PC-9 (cell line): Measurements from ENCODE around the gene AQR. TPM values are rescaled to one million over a fixed set of nuclear protein-coding genes. Genes with fewer than 3 reads are reported as not detected.

Experiments
- BruUV-seq: library from RNA; stranded (reverse); fragments of 400-500 nt; replicated peaks from 2 replicates; lab custom pipeline; 2021; lab: Mats Ljungman, UMichigan
- CTCF ChIA-PET: fragments of 300-600 bp; sonication (Branson Sonifier 250); formaldehyde crosslinking; loops from one replicate; lab custom pipeline; 2022; ENCODE audit warnings: antibody characterized with exemption; lab: Charles Lee
- POLR2A ChIA-PET: fragments of 300-600 bp; sonication (Branson Sonifier 250); formaldehyde crosslinking; loops from one replicate; lab custom pipeline; 2022; ENCODE audit warnings: antibody characterized with exemption; ENCODE audit not compliant: unreplicated experiment; lab: Charles Lee
- DNase-seq, 2 experiments: peaks; one replicate each; pipeline versions ENCODE4 v3.0.0 to v3.0.0-alpha.2; 2015 to 2022; ENCODE audit warnings: mixed read lengths in 1 of 2
- H2AFZ ChIP-seq: fragments of 200-600 bp; sonication (generic); 2 replicates; pipeline ENCODE4 v1.8.1; 2017; ENCODE audit warnings: antibody characterized with exemption
- H3F3A ChIP-seq: fragments of 200-600 bp; sonication (generic); 2 replicates; pipeline ENCODE4 v1.8.1; 2017; ENCODE audit warnings: antibody characterized with exemption, mild to moderate bottlenecking, low read depth; ENCODE audit not compliant: insufficient read depth
- H3K27ac ChIP-seq: fragments of 200-600 bp; sonication (generic); 2 replicates; pipeline ENCODE4 v1.6.1; 2016; ENCODE audit warnings: mixed run types
- H3K27me3 ChIP-seq: fragments of 200-600 bp; sonication (generic); 2 replicates; pipeline ENCODE4 v1.6.1; 2016; ENCODE audit warnings: low read depth, mixed run types; ENCODE audit not compliant: insufficient read depth
- H3K36me3 ChIP-seq: fragments of 200-600 bp; sonication (generic); 2 replicates; pipeline ENCODE4 v1.6.1; 2016; ENCODE audit warnings: low read depth, mixed run types
- H3K4me1 ChIP-seq: fragments of 200-600 bp; sonication (generic); replicated peaks from 2 replicates; pipeline ENCODE4 v1.6.1; 2016; ENCODE audit warnings: mixed run types; ENCODE audit not compliant: insufficient read depth
- H3K4me2 ChIP-seq: fragments of 200-600 bp; sonication (generic); 2 replicates; pipeline ENCODE4 v1.6.1; 2017; ENCODE audit warnings: mixed run types
- H3K4me3 ChIP-seq: fragments of 200-600 bp; sonication (generic); 2 replicates; pipeline ENCODE4 v1.6.1; 2016; ENCODE audit warnings: mixed run types
- H3K79me2 ChIP-seq: fragments of 200-600 bp; sonication (generic); 2 replicates; pipeline ENCODE4 v1.6.1; 2017; ENCODE audit warnings: low read depth, mixed run types
- H3K9me2 ChIP-seq: fragments of 200-600 bp; sonication (generic); 2 replicates; pipeline ENCODE4 v1.8.1; 2017; ENCODE audit warnings: mild to moderate bottlenecking; ENCODE audit not compliant: insufficient read depth
- H3K9me3 ChIP-seq: fragments of 200-600 bp; sonication (generic); 2 replicates; pipeline ENCODE4 v1.8.1; 2016; ENCODE audit warnings: low read depth; ENCODE audit not compliant: insufficient read depth
- H4K20me1 ChIP-seq: fragments of 200-600 bp; sonication (generic); 2 replicates; pipeline ENCODE4 v1.8.1; 2017; ENCODE audit not compliant: insufficient read depth
- EZH2 ChIP-seq: fragments of 200-600 bp; sonication (generic); IDR thresholded peaks from 2 replicates; pipeline ENCODE4 v1.8.0; 2017; ENCODE audit warnings: antibody characterized with exemption, low read depth
- intact Hi-C: fragments of 100-400 bp; cut with micrococcal nuclease; formaldehyde crosslinking; loops from one replicate; pipeline ENCODE4 v1.10.0; 2022; ENCODE audit not compliant: unreplicated experiment
- total RNA-seq: library from RNA; stranded (reverse); gene quantifications from 2 replicates; pipeline ENCODE4 v1.2.3, GENCODE V29; 2021
- TF ChIP-seq, protein P1 (sequence below): fragments of 200-600 bp; sonication (generic); conservative IDR thresholded peaks from 2 replicates; pipeline ENCODE4 v1.6.1; 2017; ENCODE audit warnings: mixed run types, antibody characterized with exemption, mild to moderate bottlenecking, moderate library complexity

The AQR gene
- total RNA-seq, 1 experiment from 2014 or later, result 33.6 TPM

DNA sequence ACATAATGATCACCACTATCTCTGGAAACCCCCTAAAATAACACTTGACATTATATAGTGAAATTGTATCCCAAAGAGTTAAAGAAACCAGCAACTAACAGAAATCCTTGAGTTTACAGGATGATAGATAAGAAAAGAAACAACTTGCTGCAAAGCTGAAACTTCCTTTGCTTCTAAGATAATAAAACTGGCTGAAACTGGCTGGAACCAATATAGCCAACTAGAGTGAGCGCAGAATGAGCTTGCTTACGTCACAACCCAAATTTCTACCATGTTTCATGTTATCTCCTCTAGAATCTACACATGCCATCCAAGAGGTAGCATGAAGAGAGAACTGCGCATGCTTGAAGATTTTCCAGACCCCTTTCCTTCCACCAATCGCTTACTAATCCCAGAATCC is 90.4 kb downstream of the AQR start:
- Histone ChIP-seq H3K4me3 (no peak overlapping the region), H3K36me3 (peaks cover 9% of the 10 kb centered on the region; the same call in 1 of the 2 replicates), H3K79me2 (no peaks in the 10 kb centered on the region), H3K27me3 (no peaks in the 10 kb centered on the region), H3F3A (no peaks in the 10 kb centered on the region), H3K27ac (no peak overlapping the region), H3K4me2 (no peak overlapping the region), H3K4me1 (no peaks in the 10 kb centered on the region), H2AFZ (no peak overlapping the region), H4K20me1 (no peaks in the 10 kb centered on the region), H3K9me3 (no peaks in the 10 kb centered on the region), H3K9me2 (no peaks in the 10 kb centered on the region)
- TF ChIP-seq, protein P1, sequence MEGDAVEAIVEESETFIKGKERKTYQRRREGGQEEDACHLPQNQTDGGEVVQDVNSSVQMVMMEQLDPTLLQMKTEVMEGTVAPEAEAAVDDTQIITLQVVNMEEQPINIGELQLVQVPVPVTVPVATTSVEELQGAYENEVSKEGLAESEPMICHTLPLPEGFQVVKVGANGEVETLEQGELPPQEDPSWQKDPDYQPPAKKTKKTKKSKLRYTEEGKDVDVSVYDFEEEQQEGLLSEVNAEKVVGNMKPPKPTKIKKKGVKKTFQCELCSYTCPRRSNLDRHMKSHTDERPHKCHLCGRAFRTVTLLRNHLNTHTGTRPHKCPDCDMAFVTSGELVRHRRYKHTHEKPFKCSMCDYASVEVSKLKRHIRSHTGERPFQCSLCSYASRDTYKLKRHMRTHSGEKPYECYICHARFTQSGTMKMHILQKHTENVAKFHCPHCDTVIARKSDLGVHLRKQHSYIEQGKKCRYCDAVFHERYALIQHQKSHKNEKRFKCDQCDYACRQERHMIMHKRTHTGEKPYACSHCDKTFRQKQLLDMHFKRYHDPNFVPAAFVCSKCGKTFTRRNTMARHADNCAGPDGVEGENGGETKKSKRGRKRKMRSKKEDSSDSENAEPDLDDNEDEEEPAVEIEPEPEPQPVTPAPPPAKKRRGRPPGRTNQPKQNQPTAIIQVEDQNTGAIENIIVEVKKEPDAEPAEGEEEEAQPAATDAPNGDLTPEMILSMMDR, result no peak
- no peak for TF ChIP-seq EZH2
- BruUV-seq, result no TSS peak
- ChIA-PET CTCF (no interaction called here), POLR2A (no interaction called here)
- intact Hi-C loops, result no loop called here
- DNase-seq, result no peak

DNA sequence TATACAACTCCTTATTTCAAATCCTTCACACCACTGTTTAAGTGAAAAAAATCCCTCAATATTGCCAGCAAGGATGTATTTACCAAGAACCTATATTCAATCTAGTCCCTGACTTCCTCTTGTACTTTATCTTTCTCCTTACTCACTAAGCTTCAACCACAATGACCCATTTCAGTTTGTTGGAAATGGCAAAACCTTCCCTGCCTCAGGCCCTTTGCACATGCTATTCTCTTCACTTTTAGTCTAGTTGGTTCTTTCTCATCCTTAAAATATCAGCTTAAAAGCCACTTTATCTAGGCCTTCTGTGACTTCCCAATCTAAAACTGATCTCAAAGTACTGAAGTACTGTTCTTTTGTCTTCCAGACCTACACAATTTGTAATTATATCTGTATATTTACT is 92.9 kb downstream of the AQR start:
- Histone ChIP-seq H3K79me2 (no peaks in the 10 kb centered on the region), H3K4me1 (no peaks in the 10 kb centered on the region), H3K4me3 (no peak overlapping the region), H3K36me3 (peaks cover 16% of the 10 kb centered on the region; the same call in 1 of the 2 replicates), H3K27me3 (no peaks in the 10 kb centered on the region), H3K9me2 (no peaks in the 10 kb centered on the region), H3K27ac (no peak overlapping the region), H3F3A (no peaks in the 10 kb centered on the region), H3K4me2 (no peak overlapping the region), H4K20me1 (no peaks in the 10 kb centered on the region), H2AFZ (no peak overlapping the region), H3K9me3 (no peaks in the 10 kb centered on the region)
- TF ChIP-seq, protein P1, result no peak
- no peak for TF ChIP-seq EZH2
- no TSS peak for BruUV-seq
- intact Hi-C loops, result no loop called here
- ChIA-PET POLR2A (no interaction called here), CTCF (interaction anchor here (0.5 kb wide), 1 partner anchor 34 kb away, joined by 6 read pairs; no protein-coding TSS in a partner anchor)
- DNase-seq, result no peak

DNA sequence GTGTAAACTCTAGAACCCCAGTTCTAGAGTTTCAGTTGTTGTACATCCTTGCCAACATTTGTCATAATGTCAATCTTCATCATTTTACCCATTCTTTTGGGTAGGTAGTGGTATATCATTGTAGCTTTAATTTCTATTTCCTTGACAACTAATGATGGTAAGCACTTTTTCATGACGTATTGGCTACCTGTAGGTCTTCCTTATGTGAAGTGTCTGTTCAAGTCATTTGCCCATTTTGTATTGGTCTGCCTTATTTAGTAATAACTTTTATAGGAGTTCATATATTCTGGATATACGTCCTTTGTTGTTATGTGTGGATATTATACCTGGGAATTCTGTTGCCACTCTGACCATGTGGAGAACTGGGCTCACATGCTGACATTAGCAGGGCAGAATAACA is 100.4 kb downstream of the AQR start:
- no peak overlapping the region for H3K4me2 ChIP-seq
- 0 out of 2 replicates have a peak, but pooled peaks cover 8% of the 10 kb centered on the region for H3K36me3 ChIP-seq
- TF ChIP-seq, protein P1, result no peak
- no peak for TF ChIP-seq EZH2
- H3K4me1 ChIP-seq, result no peaks in the 10 kb centered on the region
- H3K4me3 ChIP-seq, result no peak overlapping the region
- no peaks in the 10 kb centered on the region for H3K9me3 ChIP-seq
- no TSS peak for BruUV-seq
- H3K27ac ChIP-seq, result no peak overlapping the region
- intact Hi-C loops, result no loop called here
- no peaks in the 10 kb centered on the region for H4K20me1 ChIP-seq
- ChIA-PET CTCF (no interaction called here), POLR2A (interaction anchor here (0.5 kb wide), 1 partner anchor 29 kb away, joined by 5 read pairs; no protein-coding TSS in a partner anchor)
- H3F3A ChIP-seq, result no peaks in the 10 kb centered on the region
- DNase-seq, result no peak
- no peaks in the 10 kb centered on the region for H3K27me3 ChIP-seq
- H2AFZ ChIP-seq, result no peak overlapping the region
- no peaks in the 10 kb centered on the region for H3K9me2 ChIP-seq
- no peaks in the 10 kb centered on the region for H3K79me2 ChIP-seq
